GM12873 (cell line): ENCODE data around the gene KLHL30.

Experiments
- TF ChIP-seq, protein P1 (sequence below): IDR thresholded peaks from 2 replicates; pipeline ENCODE4 v1.5.1; 2012; ENCODE audit warnings: low read depth, mild to moderate bottlenecking, moderate library complexity, low read length, control low read depth; ENCODE audit not compliant: insufficient read depth; ENCODE audit errors: missing control alignments

The KLHL30 gene

DNA sequence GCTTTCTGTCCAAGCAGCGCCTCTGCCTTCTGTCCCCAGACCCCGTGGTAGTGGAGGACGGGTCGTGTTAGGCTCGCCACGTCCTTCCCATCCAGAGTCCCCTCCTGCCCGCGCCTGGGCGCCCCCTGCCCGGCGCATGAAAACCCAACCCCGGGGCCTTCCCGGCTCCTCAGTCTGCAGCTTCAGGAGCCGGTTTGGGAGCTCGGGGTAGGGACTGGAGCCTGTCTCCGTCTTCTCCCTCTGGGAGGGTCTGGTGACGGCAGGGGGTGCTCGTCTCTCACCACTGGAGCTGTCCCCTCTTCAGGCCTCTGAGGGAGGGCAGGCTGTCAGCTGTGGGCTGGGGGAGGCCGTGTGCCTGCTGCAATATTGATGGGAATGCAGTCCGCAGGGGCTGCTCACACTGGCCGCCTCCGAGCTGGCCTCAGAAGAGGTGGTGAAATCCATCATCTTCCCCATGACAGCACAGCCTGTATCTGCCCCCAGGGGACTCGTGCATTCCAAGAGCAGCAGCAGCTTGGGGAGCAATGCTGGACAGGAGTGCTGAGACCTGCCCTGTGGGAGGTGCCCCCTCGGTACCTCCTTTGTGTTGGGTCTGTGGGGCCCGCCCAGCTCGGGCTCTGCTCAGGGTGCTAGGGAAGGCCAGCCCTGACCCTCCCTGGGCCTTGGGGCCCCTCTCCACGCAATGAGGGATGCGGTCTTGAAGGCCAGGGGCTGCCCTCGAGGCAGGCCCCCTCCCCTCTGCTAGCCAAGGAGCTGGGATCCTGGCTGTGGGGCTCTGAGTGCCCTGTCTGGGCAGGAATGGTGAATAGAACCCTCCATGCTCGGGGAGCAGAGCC, 17.8 kb upstream of the KLHL30 start:
- TF ChIP-seq, protein P1, sequence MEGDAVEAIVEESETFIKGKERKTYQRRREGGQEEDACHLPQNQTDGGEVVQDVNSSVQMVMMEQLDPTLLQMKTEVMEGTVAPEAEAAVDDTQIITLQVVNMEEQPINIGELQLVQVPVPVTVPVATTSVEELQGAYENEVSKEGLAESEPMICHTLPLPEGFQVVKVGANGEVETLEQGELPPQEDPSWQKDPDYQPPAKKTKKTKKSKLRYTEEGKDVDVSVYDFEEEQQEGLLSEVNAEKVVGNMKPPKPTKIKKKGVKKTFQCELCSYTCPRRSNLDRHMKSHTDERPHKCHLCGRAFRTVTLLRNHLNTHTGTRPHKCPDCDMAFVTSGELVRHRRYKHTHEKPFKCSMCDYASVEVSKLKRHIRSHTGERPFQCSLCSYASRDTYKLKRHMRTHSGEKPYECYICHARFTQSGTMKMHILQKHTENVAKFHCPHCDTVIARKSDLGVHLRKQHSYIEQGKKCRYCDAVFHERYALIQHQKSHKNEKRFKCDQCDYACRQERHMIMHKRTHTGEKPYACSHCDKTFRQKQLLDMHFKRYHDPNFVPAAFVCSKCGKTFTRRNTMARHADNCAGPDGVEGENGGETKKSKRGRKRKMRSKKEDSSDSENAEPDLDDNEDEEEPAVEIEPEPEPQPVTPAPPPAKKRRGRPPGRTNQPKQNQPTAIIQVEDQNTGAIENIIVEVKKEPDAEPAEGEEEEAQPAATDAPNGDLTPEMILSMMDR: no peak

DNA sequence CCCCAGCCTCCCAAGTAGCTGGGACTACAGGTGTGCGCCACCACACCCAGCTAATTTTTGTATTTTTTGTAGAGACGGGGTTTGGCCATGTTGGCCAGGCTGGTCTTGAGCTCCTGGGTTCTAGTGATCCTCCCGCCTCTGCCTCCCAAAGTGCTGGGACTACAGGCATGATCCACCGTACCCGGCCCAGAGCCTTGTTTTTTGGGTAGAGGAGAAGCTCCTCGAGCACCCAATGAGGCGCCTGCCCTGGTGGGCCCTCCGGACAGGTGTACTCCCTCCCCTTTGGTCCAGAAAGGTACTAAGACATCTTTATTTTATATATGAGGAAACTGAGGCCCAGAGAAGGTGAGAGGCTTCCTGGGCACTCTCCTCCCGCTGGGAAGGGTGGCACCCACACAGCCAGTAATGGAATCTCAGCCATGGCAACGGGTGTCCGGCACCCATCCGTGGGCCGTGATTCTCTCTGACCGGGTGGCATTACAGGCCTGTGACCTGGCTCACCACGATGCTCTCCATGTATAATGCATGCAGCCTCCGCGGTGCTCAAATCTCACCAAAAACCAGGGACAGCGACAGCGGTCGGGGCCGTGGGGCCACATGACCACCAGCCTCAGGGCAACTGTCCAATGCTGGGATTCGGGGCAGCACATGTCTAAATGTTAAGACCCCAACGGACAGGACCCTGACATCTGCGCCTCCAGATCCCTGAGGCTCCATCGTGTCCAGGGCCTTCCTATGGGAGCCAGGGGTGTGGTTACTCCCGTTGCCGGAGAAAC, 16.8 kb upstream of the KLHL30 start:
- TF ChIP-seq, protein P1: no peak

DNA sequence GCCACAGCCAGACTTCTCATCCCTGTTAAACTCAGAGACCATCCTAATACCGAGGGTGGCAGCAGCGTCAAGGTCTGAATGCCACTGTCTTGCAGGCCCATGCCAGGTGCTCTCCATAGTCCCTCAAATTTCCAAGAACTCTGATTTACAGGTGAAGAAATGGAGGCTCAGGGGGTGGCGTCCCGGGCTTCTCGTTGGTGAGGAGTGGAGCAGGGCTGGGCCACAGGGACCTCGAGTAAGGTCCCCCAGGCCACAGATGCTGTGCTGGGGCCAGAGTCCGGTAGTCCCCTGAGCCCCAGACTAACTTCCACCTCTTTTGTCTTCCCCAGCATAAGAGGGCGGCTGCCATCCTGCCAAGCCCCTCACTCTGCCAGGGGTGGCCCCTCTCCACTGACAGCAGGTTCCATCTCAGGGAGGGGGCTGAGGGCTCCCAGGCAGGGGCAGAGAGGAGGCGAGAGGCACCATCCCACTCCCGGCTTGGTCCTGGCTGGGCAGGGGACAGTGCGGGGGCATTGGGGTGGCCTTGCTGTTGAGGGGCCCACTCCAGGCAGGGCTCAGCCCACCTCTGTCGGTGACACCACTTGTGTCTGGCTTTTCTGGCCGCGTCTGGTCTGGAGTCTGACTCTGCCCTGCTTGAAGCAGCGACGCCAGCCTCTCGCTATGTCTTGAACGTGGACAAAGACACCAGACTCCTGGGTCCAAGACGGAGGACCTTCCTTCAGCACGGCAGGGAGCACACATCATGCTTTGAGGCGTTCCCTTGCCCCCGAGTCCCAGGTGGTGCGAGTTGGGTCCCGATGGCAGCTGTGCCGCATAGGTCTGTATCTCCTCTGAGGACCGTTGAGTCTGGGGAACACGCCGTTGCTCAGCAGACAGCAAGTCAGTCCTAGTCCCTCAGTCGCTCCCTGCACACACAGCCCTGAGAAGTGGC, 15.9 kb upstream of the KLHL30 start:
- TF ChIP-seq, protein P1: no peak

DNA sequence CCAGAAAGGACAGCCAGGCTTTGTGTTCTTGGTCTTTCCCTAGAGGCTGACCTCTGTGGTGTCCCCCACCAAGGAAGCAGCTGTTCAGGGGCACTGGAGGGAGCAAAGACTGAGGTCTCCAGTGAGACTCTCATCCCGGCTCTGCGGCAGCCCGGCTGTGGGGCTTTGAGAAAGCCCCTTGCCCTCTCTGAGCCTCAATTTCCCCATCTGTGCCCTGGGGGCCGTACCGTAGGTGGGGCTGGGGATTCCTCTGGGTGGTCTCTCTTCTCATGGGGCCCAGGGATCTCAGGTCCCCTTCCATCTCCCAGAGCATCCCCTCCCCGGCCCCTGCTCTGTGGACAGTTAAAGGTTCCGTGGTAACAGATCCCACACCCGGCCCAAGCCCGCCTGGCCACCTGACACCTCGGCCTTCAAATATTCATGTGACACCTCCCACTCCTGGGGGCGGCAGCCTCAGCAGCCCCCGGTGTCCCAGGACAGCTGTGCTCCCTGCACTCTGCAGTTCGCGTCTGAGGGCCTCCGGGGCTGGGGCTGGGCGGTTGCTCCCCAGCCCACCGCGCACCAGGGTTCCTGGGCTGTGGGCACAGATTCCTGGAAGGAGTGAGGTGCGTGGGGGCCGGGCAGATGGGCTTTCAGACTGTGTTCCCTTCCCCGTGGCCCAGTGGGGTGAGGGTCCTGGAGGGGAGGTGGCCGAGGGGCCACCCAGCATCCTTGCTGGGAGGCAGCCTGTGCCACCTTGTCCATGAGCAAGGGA, 15.1 kb upstream of the KLHL30 start:
- TF ChIP-seq, protein P1: no peak

DNA sequence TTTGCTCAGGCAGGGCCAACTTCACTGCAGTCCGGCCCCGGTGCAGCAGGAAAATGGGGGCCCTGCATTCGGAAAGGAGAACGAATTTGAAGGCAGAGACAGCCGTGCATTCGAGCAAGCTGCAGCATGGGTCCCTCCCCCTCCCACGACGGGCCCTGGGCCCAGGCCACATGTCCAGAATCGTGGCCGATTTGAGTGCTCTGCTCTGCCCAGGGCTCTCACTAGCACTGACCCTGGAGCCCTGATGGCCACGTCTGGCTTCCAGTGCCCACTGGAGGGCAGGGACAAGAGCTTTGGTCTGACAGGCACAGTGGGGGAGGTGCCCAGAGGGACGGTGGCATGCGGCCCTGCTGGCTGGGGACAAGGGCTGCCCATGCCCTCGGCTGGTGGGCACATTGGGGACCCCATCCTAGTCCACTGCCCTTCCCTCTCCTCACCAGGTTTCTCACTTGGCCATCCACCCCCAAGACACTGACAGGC, 14.4 kb upstream of the KLHL30 start:
- TF ChIP-seq, protein P1: no peak

DNA sequence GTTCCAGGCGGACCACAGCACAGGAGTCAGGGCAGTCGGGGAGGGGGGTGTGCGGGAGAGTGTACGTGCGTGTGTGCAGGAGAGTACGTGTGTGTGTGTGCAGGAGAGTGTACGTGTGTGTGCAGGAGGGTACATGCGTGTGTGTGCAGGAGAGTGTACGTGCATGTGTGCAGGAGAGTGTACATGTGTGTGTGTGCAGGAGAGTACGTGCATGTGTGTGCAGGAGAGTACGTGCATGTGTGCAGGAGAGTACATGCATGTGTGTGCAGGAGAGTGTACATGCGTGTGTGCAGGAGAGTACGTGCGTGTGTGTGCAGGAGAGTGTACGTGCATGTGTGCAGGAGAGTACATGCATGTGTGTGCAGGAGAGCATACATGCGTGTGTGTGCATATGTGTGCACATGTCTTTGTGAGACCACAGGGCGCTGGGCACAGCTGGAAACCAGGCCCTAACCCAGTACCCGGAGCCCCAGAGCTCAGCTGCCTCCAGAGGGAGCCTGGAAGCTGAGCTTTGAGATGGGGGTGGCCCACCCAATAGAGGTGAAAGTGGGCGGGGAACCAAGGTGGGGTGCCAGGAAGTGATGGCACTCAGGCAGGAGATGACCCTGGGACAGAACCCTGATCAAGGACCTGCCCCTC, 13.9 kb upstream of the KLHL30 start:
- TF ChIP-seq, protein P1: no peak
